Nephron (organoid): Measurements from ENCODE around the gene NSMCE1.

Experiments
- H3K27ac Mint-ChIP-seq, 3 experiments: 2 replicates each; pipeline ENCODE4 v1.8.0; 2020; ENCODE audit warnings: mixed read lengths in 3 of 3, mild to moderate bottlenecking in 2 of 3, moderate library complexity in 1 of 3
- H3K27me3 Mint-ChIP-seq: 2 replicates; pipeline ENCODE4 v1.8.0; 2021; ENCODE audit warnings: low read depth, mild to moderate bottlenecking, moderate library complexity, mixed read lengths
- H3K36me3 Mint-ChIP-seq: 2 replicates; pipeline ENCODE4 v1.8.0; 2020; ENCODE audit warnings: low read depth, mixed read lengths
- H3K4me1 Mint-ChIP-seq: 2 replicates; pipeline ENCODE4 v1.8.0; 2020; ENCODE audit warnings: mixed read lengths
- H3K4me3 Mint-ChIP-seq, 3 experiments: 2 replicates each; pipeline ENCODE4 v1.8.0; 2020; ENCODE audit warnings: mild to moderate bottlenecking in 3 of 3, mixed read lengths in 3 of 3, moderate library complexity in 2 of 3
- H3K9me3 Mint-ChIP-seq: 2 replicates; pipeline ENCODE4 v1.8.0; 2020; ENCODE audit warnings: mixed read lengths
- CTCF ChIP-seq, 3 experiments: fragments of 200-600 bp; sonication (generic); IDR thresholded peaks; one replicate each; pipeline ENCODE4 v1.5.0; 2021; ENCODE audit warnings: antibody characterized with exemption in 3 of 3; ENCODE audit not compliant: unreplicated experiment in 3 of 3

The NSMCE1 gene

DNA sequence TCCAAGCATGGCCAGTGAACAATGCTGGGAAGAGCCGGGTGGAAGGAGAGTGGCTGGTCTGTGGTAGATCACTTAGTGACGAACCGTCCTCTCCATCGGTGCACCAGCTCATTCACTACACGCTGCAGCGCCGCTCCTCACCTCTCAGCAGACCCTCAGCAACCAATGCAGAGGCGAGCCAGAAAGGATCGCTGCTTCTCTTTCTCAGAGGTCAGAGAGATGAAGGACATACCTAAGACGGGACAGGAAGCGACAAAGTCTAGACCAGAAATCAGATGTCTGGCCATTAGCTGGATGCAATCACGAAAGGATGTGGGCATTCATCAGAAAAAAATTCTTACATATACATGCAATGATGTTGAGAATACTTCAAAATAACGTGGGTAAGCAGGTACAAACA, 26.9 kb downstream of the NSMCE1 start:
- H3K27ac Mint-ChIP-seq, result peak overlapping the region; percentile 36 to 89 (median 87)
- no peaks in the 10 kb centered on the region for H3K9me3 Mint-ChIP-seq
- H3K27me3 Mint-ChIP-seq, result no peaks in the 10 kb centered on the region
- peak overlapping the region in 1 of 3 experiments; percentile 41 for H3K4me3 Mint-ChIP-seq
- no peaks in the 10 kb centered on the region for H3K36me3 Mint-ChIP-seq
- TF ChIP-seq CTCF (IDR thresholded peaks at IDR 0.05; ENCODE audit: unreplicated experiment in 3 of 3), result no peak
- peaks cover 69% of the 10 kb centered on the region for H3K4me1 Mint-ChIP-seq

DNA sequence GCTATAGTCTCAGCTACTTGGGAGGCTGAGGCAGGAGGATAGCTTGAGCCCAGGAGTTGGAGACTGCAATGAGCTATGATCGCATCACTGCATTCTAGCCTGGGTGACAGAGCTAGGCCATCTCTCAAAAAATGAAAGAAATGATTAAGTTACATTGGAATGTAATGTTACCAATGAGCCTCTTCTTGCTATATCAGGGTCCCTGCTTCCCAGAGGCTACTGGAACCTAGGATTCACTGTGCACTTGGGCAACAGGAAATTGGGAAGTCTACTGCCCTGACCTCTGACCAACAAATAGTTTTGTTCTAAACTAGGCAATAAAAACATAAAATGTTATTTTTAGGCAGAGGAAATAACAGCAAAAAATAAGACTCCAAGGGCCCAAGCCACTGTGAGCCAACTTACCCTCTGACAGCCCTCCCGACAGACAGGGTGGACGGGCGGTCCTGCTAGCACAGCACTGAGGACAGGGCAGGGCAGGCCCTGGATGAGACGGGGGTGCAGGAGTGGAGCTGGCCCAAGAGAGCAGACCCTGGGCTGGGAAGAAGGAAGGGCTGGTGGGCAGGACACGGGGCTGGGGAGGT, 27.5 kb downstream of the NSMCE1 start:
- H3K36me3 Mint-ChIP-seq, result no peaks in the 10 kb centered on the region
- no peak overlapping the region for H3K4me3 Mint-ChIP-seq
- H3K27ac Mint-ChIP-seq, result peak overlapping the region; percentile 36 to 89 (median 87)
- peaks cover 68% of the 10 kb centered on the region for H3K4me1 Mint-ChIP-seq
- H3K9me3 Mint-ChIP-seq, result no peaks in the 10 kb centered on the region
- no peaks in the 10 kb centered on the region for H3K27me3 Mint-ChIP-seq
- TF ChIP-seq CTCF (IDR thresholded peaks at IDR 0.05; ENCODE audit: unreplicated experiment in 3 of 3), result no peak

GRCh38 chr16:27239906-27240655, 28.5 kb downstream of the NSMCE1 start:
- TF ChIP-seq CTCF (IDR thresholded peaks at IDR 0.05; ENCODE audit: unreplicated experiment in 3 of 3), result no peak
- Mint-ChIP-seq H3K27ac (peak overlapping the region in 1 of 3 experiments; percentile 44), H3K4me1 (peaks cover 66% of the 10 kb centered on the region), H3K27me3 (no peaks in the 10 kb centered on the region), H3K4me3 (no peak overlapping the region), H3K36me3 (no peaks in the 10 kb centered on the region), H3K9me3 (no peaks in the 10 kb centered on the region)

DNA sequence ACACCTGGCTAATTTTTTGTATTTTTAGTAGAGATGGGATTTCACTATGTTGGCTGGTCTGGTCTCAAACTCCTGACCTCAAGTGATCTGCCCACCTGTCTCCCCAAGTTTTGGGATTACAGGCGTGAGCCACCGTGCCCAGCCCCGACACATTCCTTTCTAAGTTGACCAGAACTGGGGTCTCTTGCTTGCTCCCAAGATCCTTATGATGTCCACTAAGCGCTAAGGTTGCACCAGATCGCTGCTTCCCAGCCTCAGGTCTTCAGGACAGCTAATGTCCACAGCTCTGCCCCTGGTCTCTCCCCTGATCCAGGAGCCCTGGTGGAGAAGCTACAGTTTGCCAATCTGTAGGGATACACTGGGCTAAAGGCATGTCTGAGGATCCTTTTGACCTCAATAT, 29.5 kb downstream of the NSMCE1 start:
- Mint-ChIP-seq H3K9me3 (no peaks in the 10 kb centered on the region), H3K27me3 (no peaks in the 10 kb centered on the region), H3K36me3 (no peaks in the 10 kb centered on the region), H3K4me3 (no peak overlapping the region), H3K4me1 (peaks cover 60% of the 10 kb centered on the region), H3K27ac (peak overlapping the region; percentile 26 to 54 (median 44))
- no peak for TF ChIP-seq CTCF (IDR thresholded peaks at IDR 0.05; ENCODE audit: unreplicated experiment in 3 of 3)

DNA sequence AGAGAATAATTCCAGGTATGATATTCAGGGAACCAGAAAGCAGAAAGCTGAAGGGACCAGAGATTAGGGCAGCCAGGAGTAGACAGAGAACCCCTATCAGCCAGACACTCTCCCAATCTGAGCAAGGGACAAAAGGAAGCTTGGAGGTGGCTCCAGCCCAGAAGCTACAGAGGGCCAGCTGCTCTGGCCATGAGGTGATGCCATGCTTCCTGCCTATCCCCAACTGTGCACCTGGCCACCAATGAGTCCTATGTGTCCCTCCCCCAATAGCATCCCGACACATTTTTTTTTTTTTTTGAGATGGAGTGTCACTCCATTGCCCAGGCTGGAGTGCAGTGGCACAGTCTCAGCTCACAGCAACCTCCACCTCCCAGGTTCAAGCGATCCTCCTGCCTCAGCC, 30.0 kb downstream of the NSMCE1 start:
- Mint-ChIP-seq H3K4me3 (no peak overlapping the region), H3K27me3 (no peaks in the 10 kb centered on the region), H3K9me3 (no peaks in the 10 kb centered on the region), H3K27ac (peak overlapping the region; percentile 55 to 70 (median 56)), H3K36me3 (no peaks in the 10 kb centered on the region), H3K4me1 (peaks cover 56% of the 10 kb centered on the region)
- no peak for TF ChIP-seq CTCF (IDR thresholded peaks at IDR 0.05; ENCODE audit: unreplicated experiment in 3 of 3)
